Measurements from ENCODE around the gene KCNMA1.

DNA sequence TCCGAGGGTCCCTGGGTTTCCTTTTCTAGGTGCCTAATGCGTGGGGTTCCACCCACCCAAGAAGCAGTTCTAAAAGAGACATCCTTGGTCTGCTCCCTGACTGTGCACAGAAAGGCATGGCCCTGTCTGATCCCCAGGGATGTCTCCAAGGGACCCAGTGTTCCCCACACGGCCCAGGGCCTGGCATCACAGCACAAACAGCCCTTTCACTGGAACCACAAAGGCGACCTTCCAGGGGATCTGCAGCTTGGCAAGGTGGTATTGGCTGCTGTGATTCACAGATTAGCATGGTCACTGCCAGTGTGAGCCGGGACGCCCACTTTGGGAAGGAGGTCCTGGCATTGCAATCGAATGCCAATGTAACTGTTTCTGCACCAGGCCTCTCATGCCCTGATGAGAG is 6.4 kb downstream of the KCNMA1 start:
- TF ChIP-seq, protein P1, sequence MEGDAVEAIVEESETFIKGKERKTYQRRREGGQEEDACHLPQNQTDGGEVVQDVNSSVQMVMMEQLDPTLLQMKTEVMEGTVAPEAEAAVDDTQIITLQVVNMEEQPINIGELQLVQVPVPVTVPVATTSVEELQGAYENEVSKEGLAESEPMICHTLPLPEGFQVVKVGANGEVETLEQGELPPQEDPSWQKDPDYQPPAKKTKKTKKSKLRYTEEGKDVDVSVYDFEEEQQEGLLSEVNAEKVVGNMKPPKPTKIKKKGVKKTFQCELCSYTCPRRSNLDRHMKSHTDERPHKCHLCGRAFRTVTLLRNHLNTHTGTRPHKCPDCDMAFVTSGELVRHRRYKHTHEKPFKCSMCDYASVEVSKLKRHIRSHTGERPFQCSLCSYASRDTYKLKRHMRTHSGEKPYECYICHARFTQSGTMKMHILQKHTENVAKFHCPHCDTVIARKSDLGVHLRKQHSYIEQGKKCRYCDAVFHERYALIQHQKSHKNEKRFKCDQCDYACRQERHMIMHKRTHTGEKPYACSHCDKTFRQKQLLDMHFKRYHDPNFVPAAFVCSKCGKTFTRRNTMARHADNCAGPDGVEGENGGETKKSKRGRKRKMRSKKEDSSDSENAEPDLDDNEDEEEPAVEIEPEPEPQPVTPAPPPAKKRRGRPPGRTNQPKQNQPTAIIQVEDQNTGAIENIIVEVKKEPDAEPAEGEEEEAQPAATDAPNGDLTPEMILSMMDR (conservative IDR thresholded peaks at IDR 0.05) = no peak
- TF ChIP-seq EZH2 (IDR thresholded peaks at IDR 0.05; ENCODE audit: low read depth) = no peak

Measured in PC-9 (cell line).